Measurements from ENCODE around the gene TMEM233. TPM values are rescaled to one million over a fixed set of nuclear protein-coding genes. Genes with fewer than 3 reads are reported as not detected.

TMEM233 gene
- total and polyA plus RNA-seq, 8 donors = 0.10 to 0.92 (median 0.22) TPM; not detected in 4

GRCh38 chr12:119668324-119668841, 74.8 kb downstream of the TMEM233 start:
- Histone ChIP-seq H3K27ac (peak overlapping the region; percentile 96 to 99 (median 98)), H3K36me3 (peaks cover 10 to 34% (median 28%) of the 10 kb centered on the region in 4 donors), H3K9me3 (no peaks in the 10 kb centered on the region), H3K4me3 (peak overlapping the region; percentile 71 to 91 (median 84)), H3K4me1 (peaks cover 23 to 70% (median 53%) of the 10 kb centered on the region in 4 donors), H3K27me3 (no peaks in the 10 kb centered on the region)
- no peak for DNase-seq
- no peak for TF ChIP-seq CTCF (IDR thresholded peaks at IDR 0.05)
- no peak for TF ChIP-seq EP300 (IDR thresholded peaks at IDR 0.05)
- TF ChIP-seq POLR2A (IDR thresholded peaks at IDR 0.05) = no peak
- no peak for TF ChIP-seq POLR2AphosphoS5 (IDR thresholded peaks at IDR 0.05)
- intact Hi-C loops (cut with DNase I; ENCODE audit: low total_unique reads) = no loop called here
- WGBS, 5 donors = 2 to 4% (median 2%) methylated on average over 13 to 14 of the region's 14 CpGs

GRCh38 chr12:119669744-119670472, 76.3 kb downstream of the TMEM233 start:
- peaks cover 24 to 50% (median 43%) of the 10 kb centered on the region in 4 donors for H3K36me3 ChIP-seq
- peak; percentile 84 to 91 for DNase-seq
- H3K4me1 ChIP-seq = peaks cover 31 to 85% (median 67%) of the 10 kb centered on the region in 4 donors
- 23 to 54% (median 39%) methylated on average over 11 of the region's 11 CpGs for WGBS, 5 donors
- H3K27ac ChIP-seq = peak overlapping the region; percentile 96 to 99 (median 98)
- peak overlapping the region in 3 of 4 donors; percentile 5 to 79 (median 71) for H3K4me3 ChIP-seq
- intact Hi-C loops (cut with DNase I; ENCODE audit: low total_unique reads) = no loop called here
- no peak for TF ChIP-seq CTCF (IDR thresholded peaks at IDR 0.05)
- TF ChIP-seq POLR2AphosphoS5 (IDR thresholded peaks at IDR 0.05) = peak in 2 of 3 donors; percentile 69 to 82
- no peaks in the 10 kb centered on the region for H3K27me3 ChIP-seq
- no peaks in the 10 kb centered on the region for H3K9me3 ChIP-seq

- Histone ChIP-seq H3K27ac (peak overlapping the region; percentile 52 to 99 (median 97)), H3K9me3 (no peaks in the 10 kb centered on the region), H3K4me3 (peak overlapping the region in 2 of 4 donors; percentile 15 to 79), H3K27me3 (no peaks in the 10 kb centered on the region), H3K4me1 (peaks cover 31 to 91% (median 70%) of the 10 kb centered on the region in 4 donors), H3K36me3 (peaks cover 30 to 61% (median 55%) of the 10 kb centered on the region in 4 donors)
- intact Hi-C loops (cut with DNase I; ENCODE audit: low total_unique reads) = no loop called here
- WGBS, 5 donors = 62 to 78% (median 66%) methylated on average over 3 of the region's 3 CpGs
- TF ChIP-seq POLR2A (IDR thresholded peaks at IDR 0.05) = no peak
- no peak for TF ChIP-seq CTCF (IDR thresholded peaks at IDR 0.05)
- no peak for TF ChIP-seq POLR2AphosphoS5 (IDR thresholded peaks at IDR 0.05)
- no peak for TF ChIP-seq EP300 (IDR thresholded peaks at IDR 0.05)
- no peak for DNase-seq
Measured at GRCh38 chr12:119671070-119671469, 77.5 kb downstream of the TMEM233 start.

- no peak for DNase-seq
- Histone ChIP-seq H3K27ac (peak overlapping the region; percentile 69 to 99 (median 97)), H3K9me3 (no peaks in the 10 kb centered on the region), H3K36me3 (peaks cover 41 to 73% (median 66%) of the 10 kb centered on the region in 4 donors), H3K27me3 (no peaks in the 10 kb centered on the region), H3K4me3 (no peak overlapping the region), H3K4me1 (peaks cover 30 to 88% (median 63%) of the 10 kb centered on the region in 4 donors)
- intact Hi-C loops (cut with DNase I; ENCODE audit: low total_unique reads) = no loop called here
- TF ChIP-seq CTCF (IDR thresholded peaks at IDR 0.05) (no peak), EP300 (IDR thresholded peaks at IDR 0.05) (no peak), POLR2A (IDR thresholded peaks at IDR 0.05) (no peak), POLR2AphosphoS5 (IDR thresholded peaks at IDR 0.05) (no peak)
- 33 to 61% (median 42%) methylated on average over 8 of the region's 8 CpGs for WGBS, 5 donors
Measured at GRCh38 chr12:119672194-119672593, 78.6 kb downstream of the TMEM233 start.
